Ishikawa (cell line): ENCODE results near the gene TASOR2.

Experiments
- CEBPB ChIP-seq: IDR thresholded peaks from 2 replicates; pipeline ENCODE4 v1.6.1; 2012
- CREB1 ChIP-seq: IDR thresholded peaks from 2 replicates; pipeline ENCODE4 v1.6.1; 2012; ENCODE audit warnings: low read depth
- EGR1 ChIP-seq: IDR thresholded peaks from 2 replicates; pipeline ENCODE4 v1.6.1; 2012
- EP300 ChIP-seq: IDR thresholded peaks from 2 replicates; pipeline ENCODE4 v1.6.1; 2012; ENCODE audit warnings: borderline replicate concordance
- FOXM1 ChIP-seq: IDR thresholded peaks from 2 replicates; pipeline ENCODE4 v1.6.1; 2012; ENCODE audit warnings: low read depth, borderline replicate concordance
- NFIC ChIP-seq: IDR thresholded peaks from 2 replicates; pipeline ENCODE4 v1.6.1; 2012
- RAD21 ChIP-seq: IDR thresholded peaks from 2 replicates; pipeline ENCODE4 v1.6.1; 2012; ENCODE audit warnings: low read depth
- TAF1 ChIP-seq: IDR thresholded peaks from 2 replicates; pipeline ENCODE4 v1.6.1; 2012; ENCODE audit warnings: low read depth, mild to moderate bottlenecking
- TCF12 ChIP-seq: IDR thresholded peaks from 2 replicates; pipeline ENCODE4 v1.6.1; 2012; ENCODE audit warnings: low read depth
- TEAD4 ChIP-seq: IDR thresholded peaks from 2 replicates; pipeline ENCODE4 v1.6.1; 2012
- USF1 ChIP-seq: IDR thresholded peaks from 2 replicates; pipeline ENCODE4 v1.6.1; 2012
- YY1 ChIP-seq: IDR thresholded peaks from 2 replicates; pipeline ENCODE4 v1.6.1; 2012; ENCODE audit warnings: low read depth
- ZBTB7A ChIP-seq: IDR thresholded peaks from 2 replicates; pipeline ENCODE4 v1.6.1; 2012; ENCODE audit warnings: low read depth
- TF ChIP-seq, protein P1 (sequence below): IDR thresholded peaks from 2 replicates; pipeline ENCODE4 v1.6.1; 2012; ENCODE audit warnings: low read depth, mild to moderate bottlenecking
- TF ChIP-seq, protein P2 (sequence below): IDR thresholded peaks from 2 replicates; pipeline ENCODE4 v1.6.1; 2012

TASOR2 gene

DNA sequence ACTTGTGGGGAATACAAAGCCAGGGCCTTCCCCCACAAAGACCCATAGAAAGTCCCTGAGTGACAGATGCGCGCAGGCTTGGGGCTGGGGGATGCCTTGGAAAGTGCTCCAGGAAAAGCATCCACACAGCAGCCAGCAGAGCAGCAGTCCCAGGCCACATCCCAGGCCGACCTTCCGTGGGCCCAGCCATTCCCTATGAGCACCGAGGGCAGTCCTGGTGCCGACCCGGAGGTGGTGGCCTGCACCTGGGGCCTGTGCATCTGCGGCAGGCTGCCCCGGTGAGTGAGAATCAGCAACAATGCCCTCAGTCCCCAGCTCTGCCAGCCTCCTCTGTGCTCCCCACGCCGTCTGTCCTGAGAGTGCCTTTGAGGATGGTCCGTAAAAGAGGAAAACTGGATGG is 44.6 kb upstream of the TASOR2 start:
- no peak for TF ChIP-seq RAD21
- TF ChIP-seq CEBPB, result no peak
- no peak for TF ChIP-seq EGR1
- TF ChIP-seq CREB1, result no peak
- TF ChIP-seq USF1, result no peak
- no peak for TF ChIP-seq YY1
- TF ChIP-seq, protein P1, sequence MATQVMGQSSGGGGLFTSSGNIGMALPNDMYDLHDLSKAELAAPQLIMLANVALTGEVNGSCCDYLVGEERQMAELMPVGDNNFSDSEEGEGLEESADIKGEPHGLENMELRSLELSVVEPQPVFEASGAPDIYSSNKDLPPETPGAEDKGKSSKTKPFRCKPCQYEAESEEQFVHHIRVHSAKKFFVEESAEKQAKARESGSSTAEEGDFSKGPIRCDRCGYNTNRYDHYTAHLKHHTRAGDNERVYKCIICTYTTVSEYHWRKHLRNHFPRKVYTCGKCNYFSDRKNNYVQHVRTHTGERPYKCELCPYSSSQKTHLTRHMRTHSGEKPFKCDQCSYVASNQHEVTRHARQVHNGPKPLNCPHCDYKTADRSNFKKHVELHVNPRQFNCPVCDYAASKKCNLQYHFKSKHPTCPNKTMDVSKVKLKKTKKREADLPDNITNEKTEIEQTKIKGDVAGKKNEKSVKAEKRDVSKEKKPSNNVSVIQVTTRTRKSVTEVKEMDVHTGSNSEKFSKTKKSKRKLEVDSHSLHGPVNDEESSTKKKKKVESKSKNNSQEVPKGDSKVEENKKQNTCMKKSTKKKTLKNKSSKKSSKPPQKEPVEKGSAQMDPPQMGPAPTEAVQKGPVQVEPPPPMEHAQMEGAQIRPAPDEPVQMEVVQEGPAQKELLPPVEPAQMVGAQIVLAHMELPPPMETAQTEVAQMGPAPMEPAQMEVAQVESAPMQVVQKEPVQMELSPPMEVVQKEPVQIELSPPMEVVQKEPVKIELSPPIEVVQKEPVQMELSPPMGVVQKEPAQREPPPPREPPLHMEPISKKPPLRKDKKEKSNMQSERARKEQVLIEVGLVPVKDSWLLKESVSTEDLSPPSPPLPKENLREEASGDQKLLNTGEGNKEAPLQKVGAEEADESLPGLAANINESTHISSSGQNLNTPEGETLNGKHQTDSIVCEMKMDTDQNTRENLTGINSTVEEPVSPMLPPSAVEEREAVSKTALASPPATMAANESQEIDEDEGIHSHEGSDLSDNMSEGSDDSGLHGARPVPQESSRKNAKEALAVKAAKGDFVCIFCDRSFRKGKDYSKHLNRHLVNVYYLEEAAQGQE, result no peak
- no peak for TF ChIP-seq TAF1
- no peak for TF ChIP-seq TCF12
- TF ChIP-seq EP300, result no peak
- no peak for TF ChIP-seq TEAD4
- TF ChIP-seq ZBTB7A, result no peak
- TF ChIP-seq FOXM1, result no peak
- no peak for TF ChIP-seq NFIC
- TF ChIP-seq, protein P2, sequence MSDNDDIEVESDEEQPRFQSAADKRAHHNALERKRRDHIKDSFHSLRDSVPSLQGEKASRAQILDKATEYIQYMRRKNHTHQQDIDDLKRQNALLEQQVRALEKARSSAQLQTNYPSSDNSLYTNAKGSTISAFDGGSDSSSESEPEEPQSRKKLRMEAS, result no peak

DNA sequence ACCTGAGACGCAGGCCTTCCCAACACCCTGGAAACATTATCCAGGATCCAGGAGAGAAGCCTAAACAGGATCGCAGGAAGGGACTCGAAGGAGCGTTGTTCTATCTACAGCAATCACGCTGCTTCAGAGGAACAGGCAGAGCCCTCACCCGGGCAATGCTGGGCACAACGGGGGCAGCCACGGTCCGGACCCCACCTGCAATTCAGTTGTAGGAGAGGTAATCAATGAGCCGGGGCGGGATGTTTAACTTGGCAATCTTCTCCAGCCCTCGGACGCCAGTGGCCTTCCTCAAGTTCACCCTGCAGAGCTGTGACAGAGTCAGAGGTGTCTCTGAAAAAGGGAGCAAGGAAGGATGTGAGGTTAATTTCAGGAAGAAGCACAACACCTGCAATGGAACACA is 44.1 kb upstream of the TASOR2 start:
- TF ChIP-seq, protein P1, result no peak
- TF ChIP-seq CREB1 (no peak), EGR1 (no peak), CEBPB (no peak), TAF1 (no peak), FOXM1 (no peak), ZBTB7A (no peak), USF1 (no peak), EP300 (no peak), TCF12 (no peak)
- TF ChIP-seq, protein P2, result no peak

GRCh38 chr10:5641501-5641900 is 43.1 kb upstream of the TASOR2 start:
- TF ChIP-seq, protein P2, result no peak
- TF ChIP-seq CEBPB, result no peak
- no peak for TF ChIP-seq EGR1
- TF ChIP-seq TEAD4, result no peak
- TF ChIP-seq, protein P1, result no peak
- TF ChIP-seq USF1, result no peak
- TF ChIP-seq FOXM1, result no peak
- TF ChIP-seq RAD21, result no peak
- no peak for TF ChIP-seq CREB1
- TF ChIP-seq YY1, result no peak
- TF ChIP-seq TAF1, result no peak
- no peak for TF ChIP-seq EP300
- no peak for TF ChIP-seq TCF12
- TF ChIP-seq ZBTB7A, result no peak
- TF ChIP-seq NFIC, result no peak
